DND-41 (cell line): ENCODE measurements around the gene ACTA2.

Experiments used
- EZH2 ChIP-seq: IDR thresholded peaks from 3 replicates; pipeline ENCODE4 v1.6.1; 2012; ENCODE audit warnings: borderline replicate concordance, low read depth, mild to moderate bottlenecking, moderate library complexity, low read length, inconsistent platforms; ENCODE audit not compliant: severe bottlenecking
- TF ChIP-seq, protein P1 (sequence below): IDR thresholded peaks from 2 replicates; pipeline ENCODE4 v1.5.1; 2012; ENCODE audit warnings: borderline replicate concordance, low read length, moderate library complexity, mild to moderate bottlenecking; ENCODE audit not compliant: poor library complexity, severe bottlenecking; ENCODE audit errors: extremely low read depth

DNA sequence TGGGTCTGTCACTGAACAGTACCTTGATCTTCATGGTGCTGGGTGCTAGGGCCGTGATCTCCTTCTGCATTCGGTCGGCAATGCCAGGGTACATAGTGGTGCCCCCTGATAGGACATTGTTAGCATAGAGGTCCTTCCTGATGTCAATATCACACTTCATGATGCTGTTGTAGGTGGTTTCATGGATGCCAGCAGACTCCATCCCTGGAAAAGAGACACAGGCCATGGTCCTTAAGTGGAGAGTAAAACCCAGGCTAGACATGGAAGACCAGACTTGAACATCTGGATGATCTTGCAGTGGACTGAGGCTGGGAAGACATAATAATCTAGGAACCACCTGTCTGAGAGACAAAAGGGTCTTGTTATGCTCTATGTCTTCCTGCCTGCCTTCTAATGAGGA, 14.5 kb downstream of the ACTA2 start:
- TF ChIP-seq, protein P1, sequence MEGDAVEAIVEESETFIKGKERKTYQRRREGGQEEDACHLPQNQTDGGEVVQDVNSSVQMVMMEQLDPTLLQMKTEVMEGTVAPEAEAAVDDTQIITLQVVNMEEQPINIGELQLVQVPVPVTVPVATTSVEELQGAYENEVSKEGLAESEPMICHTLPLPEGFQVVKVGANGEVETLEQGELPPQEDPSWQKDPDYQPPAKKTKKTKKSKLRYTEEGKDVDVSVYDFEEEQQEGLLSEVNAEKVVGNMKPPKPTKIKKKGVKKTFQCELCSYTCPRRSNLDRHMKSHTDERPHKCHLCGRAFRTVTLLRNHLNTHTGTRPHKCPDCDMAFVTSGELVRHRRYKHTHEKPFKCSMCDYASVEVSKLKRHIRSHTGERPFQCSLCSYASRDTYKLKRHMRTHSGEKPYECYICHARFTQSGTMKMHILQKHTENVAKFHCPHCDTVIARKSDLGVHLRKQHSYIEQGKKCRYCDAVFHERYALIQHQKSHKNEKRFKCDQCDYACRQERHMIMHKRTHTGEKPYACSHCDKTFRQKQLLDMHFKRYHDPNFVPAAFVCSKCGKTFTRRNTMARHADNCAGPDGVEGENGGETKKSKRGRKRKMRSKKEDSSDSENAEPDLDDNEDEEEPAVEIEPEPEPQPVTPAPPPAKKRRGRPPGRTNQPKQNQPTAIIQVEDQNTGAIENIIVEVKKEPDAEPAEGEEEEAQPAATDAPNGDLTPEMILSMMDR, result no peak
- no peak for TF ChIP-seq EZH2
